Suprapubic skin (tissue), 4 donors: Measurements from ENCODE around the gene PIP5K1C.

ENCODE experiments used
- CTCF ChIP-seq, 2 donors: fragments of 200-600 bp in 1 of 2; fragments of 450-650 bp in 1 of 2; sonication (generic) in 1 of 2; IDR thresholded peaks; one replicate each; pipeline ENCODE4 v1.5.1; 2016 to 2019; ENCODE audit warnings: antibody characterized with exemption in 2 of 2, mild to moderate bottlenecking in 1 of 2, moderate library complexity in 1 of 2
- EP300 ChIP-seq: sonication (generic); formaldehyde crosslinking; IDR thresholded peaks from one replicate; pipeline ENCODE4 v1.6.1; 2017; ENCODE audit warnings: antibody characterized with exemption
- POLR2A ChIP-seq, 2 donors: fragments of 450-650 bp; IDR thresholded peaks; one replicate each; pipeline ENCODE4 v1.6.1; 2017; ENCODE audit warnings: antibody characterized with exemption in 2 of 2, mild to moderate bottlenecking in 2 of 2, moderate library complexity in 2 of 2
- POLR2AphosphoS5 ChIP-seq, 3 donors: sonication (generic); formaldehyde crosslinking; IDR thresholded peaks; one replicate each; pipeline ENCODE4 v1.6.1; 2017; ENCODE audit warnings: antibody characterized with exemption in 3 of 3

GRCh38 chr19:3732108-3732507, 31.8 kb upstream of the PIP5K1C start:
- TF ChIP-seq CTCF (IDR thresholded peaks at IDR 0.05) (no peak), POLR2A (IDR thresholded peaks at IDR 0.05) (no peak), POLR2AphosphoS5 (IDR thresholded peaks at IDR 0.05) (no peak), EP300 (no peak)
